ENCODE data around the gene PZP. TPM values are rescaled to one million over a fixed set of nuclear protein-coding genes. Genes with fewer than 3 reads are reported as not detected.

Gene PZP
- total and polyA plus RNA-seq, 2 donors (not counting 1 experiment from before 2014, with no cell fraction given): not detected

DNA sequence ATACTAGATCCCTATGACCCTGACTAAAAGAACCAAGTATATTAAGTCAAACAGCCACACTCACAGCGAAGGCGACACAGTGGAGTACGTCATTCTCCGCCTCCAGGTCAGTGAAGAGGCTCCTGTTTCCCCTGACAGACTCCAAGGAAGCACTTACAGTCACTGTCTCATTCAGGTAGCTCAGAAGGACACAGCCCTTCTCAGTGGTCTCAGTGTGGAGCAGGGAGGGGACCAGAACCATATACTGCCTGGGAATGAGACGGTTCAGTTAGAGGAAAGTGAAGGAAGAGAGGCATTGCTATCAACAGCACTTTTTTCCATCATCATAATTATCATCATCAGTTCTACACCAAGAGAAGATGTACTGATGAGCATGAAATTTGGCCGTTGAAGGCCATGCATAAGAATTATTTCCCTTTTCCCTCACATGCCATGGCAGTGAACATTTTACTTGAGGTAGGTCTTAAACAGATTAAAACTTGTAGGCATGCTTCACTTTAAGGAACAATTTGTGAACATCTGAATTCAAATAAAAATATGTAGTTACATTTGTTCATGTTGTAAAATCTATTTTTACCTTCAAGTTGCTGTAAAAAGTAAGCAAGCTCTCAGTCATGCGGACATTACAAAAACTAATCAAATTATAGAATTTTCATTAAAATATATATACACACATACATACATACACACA, 94.8 kb downstream of the PZP start:
- Histone ChIP-seq H3K4me1 (ENCODE audit: control insufficient read depth in 2 of 2, insufficient read depth in 2 of 2, low read length in 2 of 2) (peaks cover 6 to 16% of the 10 kb centered on the region in 2 donors), H3K36me3 (replicated peaks in 1 of 2; ENCODE audit: control extremely low read depth in 1 of 2, control insufficient read depth in 1 of 2, extremely low read depth in 1 of 2, insufficient read depth in 2 of 2, low read length in 1 of 2) (no peaks in the 10 kb centered on the region), H3K9me3 (ENCODE audit: control extremely low read depth in 1 of 3, control insufficient read depth in 2 of 3, insufficient read depth in 1 of 3, low read length in 2 of 3) (no peaks in the 10 kb centered on the region), H3K79me2 (ENCODE audit: control insufficient read depth, insufficient read depth, low read length) (no peaks in the 10 kb centered on the region), H3K27me3 (replicated peaks in 1 of 4; ENCODE audit: control extremely low read depth in 1 of 4, control insufficient read depth in 3 of 4, insufficient read depth in 4 of 4, low read length in 3 of 4) (no peaks in the 10 kb centered on the region), H2AFZ (ENCODE audit: insufficient read depth, low read depth, low read length, poor library complexity, severe bottlenecking) (no peak overlapping the region), H3K27ac (ENCODE audit: low read length in 2 of 2) (no peak overlapping the region), H3K9ac (ENCODE audit: low read length) (no peak overlapping the region), H3K4me3 (ENCODE audit: control extremely low read depth in 1 of 5, extremely low read depth in 1 of 5, insufficient read depth in 1 of 5, low read depth in 2 of 5, low read length in 4 of 5) (no peak overlapping the region), H3K4me2 (replicated peaks; ENCODE audit: low read depth, low read length, poor library complexity, severe bottlenecking) (no peak overlapping the region), H4K20me1 (ENCODE audit: control insufficient read depth, insufficient read depth, low read length, poor library complexity, severe bottlenecking) (no peaks in the 10 kb centered on the region)
- WGBS (ENCODE audit: insufficient coverage): 96% methylated on average over 4 of the region's 7 CpGs
- Mint-ChIP-seq H3K4me3 (no peak overlapping the region), H3K4me1 (peaks cover 21% of the 10 kb centered on the region), H3K27ac (no peak overlapping the region), H3K27me3 (peaks cover 22% of the 10 kb centered on the region), H3K9me3 (ENCODE audit: insufficient read depth) (no peaks in the 10 kb centered on the region)
- CTCF ChIA-PET: no interaction called here
- POLR2A ChIA-PET: no interaction called here
- DNase-seq (no peak), ATAC-seq (ENCODE audit: low read depth) (no peak)
- TF ChIP-seq EZH2 (IDR thresholded peaks at IDR 0.05; ENCODE audit: borderline replicate concordance, insufficient read depth, low read depth, low read length, poor library complexity, severe bottlenecking) (no peak), CTCF (IDR thresholded peaks at IDR 0.05) (no peak)
- intact Hi-C loops (cut with micrococcal nuclease): no loop called here

DNA sequence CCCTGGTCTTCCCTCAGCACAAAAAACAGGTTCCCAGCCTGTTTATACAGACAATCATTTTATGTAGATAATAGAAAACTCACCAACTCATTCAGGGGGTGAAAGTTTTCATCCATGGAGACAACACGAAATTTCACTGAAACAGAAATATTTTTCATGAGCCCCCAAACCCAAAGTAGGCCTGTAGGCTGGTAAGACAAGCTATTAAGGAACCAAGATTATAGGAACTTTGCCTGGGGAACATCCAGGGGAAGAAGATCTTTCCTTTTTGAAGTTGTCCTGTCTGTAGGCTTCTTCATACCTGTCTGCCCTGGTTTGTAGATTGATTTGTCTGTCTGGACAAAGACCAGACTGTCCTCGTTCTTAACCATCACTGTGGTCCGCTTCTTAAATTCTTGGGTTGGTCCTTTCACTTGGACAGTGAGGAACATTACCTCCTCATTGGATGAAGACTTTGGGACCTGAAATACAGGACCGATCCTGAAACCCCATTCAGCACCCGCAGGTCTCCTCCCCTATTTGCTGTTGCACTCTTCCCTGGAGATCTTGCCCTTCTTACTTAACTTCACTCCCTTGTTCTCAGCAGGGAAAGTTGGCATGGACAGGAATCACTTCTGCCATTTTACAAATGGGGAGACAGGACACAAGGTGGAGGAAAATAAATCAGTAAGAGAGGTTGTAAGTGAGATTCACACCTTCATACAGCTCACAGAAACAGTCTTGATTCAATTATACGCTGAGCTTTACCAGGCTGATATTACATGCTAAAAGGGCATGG, 95.9 kb downstream of the PZP start:
- H3K36me3 ChIP-seq (replicated peaks in 1 of 2; ENCODE audit: control extremely low read depth in 1 of 2, control insufficient read depth in 1 of 2, extremely low read depth in 1 of 2, insufficient read depth in 2 of 2, low read length in 1 of 2): no peaks in the 10 kb centered on the region
- H2AFZ ChIP-seq (ENCODE audit: insufficient read depth, low read depth, low read length, poor library complexity, severe bottlenecking): no peak overlapping the region
- ChIA-PET CTCF (no interaction called here), POLR2A (no interaction called here)
- H3K79me2 ChIP-seq (ENCODE audit: control insufficient read depth, insufficient read depth, low read length): no peaks in the 10 kb centered on the region
- intact Hi-C loops (cut with micrococcal nuclease): no loop called here
- Mint-ChIP-seq H3K27me3 (peaks cover 20% of the 10 kb centered on the region), H3K4me1 (peaks cover 13% of the 10 kb centered on the region), H3K9me3 (ENCODE audit: insufficient read depth) (no peaks in the 10 kb centered on the region), H3K4me3 (no peak overlapping the region), H3K27ac (no peak overlapping the region)
- H3K4me3 ChIP-seq (ENCODE audit: control extremely low read depth in 1 of 5, extremely low read depth in 1 of 5, insufficient read depth in 1 of 5, low read depth in 2 of 5, low read length in 4 of 5): no peak overlapping the region
- no peaks in the 10 kb centered on the region for H4K20me1 ChIP-seq (ENCODE audit: control insufficient read depth, insufficient read depth, low read length, poor library complexity, severe bottlenecking)
- ATAC-seq (ENCODE audit: low read depth): no peak
- no peak overlapping the region for H3K27ac ChIP-seq (ENCODE audit: low read length in 2 of 2)
- TF ChIP-seq EZH2 (IDR thresholded peaks at IDR 0.05; ENCODE audit: borderline replicate concordance, insufficient read depth, low read depth, low read length, poor library complexity, severe bottlenecking): no peak
- TF ChIP-seq CTCF (IDR thresholded peaks at IDR 0.05): no peak
- H3K27me3 ChIP-seq (replicated peaks in 1 of 4; ENCODE audit: control extremely low read depth in 1 of 4, control insufficient read depth in 3 of 4, insufficient read depth in 4 of 4, low read length in 3 of 4): no peaks in the 10 kb centered on the region
- no peak for DNase-seq
- no peak overlapping the region for H3K4me2 ChIP-seq (replicated peaks; ENCODE audit: low read depth, low read length, poor library complexity, severe bottlenecking)
- WGBS (ENCODE audit: insufficient coverage): 98% methylated on average over 4 of the region's 6 CpGs
- no peak overlapping the region for H3K9ac ChIP-seq (ENCODE audit: low read length)
- no peaks in the 10 kb centered on the region for H3K9me3 ChIP-seq (ENCODE audit: control extremely low read depth in 1 of 3, control insufficient read depth in 2 of 3, insufficient read depth in 1 of 3, low read length in 2 of 3)
- H3K4me1 ChIP-seq (ENCODE audit: control insufficient read depth in 2 of 2, insufficient read depth in 2 of 2, low read length in 2 of 2): peaks cover 0 to 9% of the 10 kb centered on the region in 2 donors

Data from B cell (primary cell).